ENCODE data around the gene WWC2.

DNA sequence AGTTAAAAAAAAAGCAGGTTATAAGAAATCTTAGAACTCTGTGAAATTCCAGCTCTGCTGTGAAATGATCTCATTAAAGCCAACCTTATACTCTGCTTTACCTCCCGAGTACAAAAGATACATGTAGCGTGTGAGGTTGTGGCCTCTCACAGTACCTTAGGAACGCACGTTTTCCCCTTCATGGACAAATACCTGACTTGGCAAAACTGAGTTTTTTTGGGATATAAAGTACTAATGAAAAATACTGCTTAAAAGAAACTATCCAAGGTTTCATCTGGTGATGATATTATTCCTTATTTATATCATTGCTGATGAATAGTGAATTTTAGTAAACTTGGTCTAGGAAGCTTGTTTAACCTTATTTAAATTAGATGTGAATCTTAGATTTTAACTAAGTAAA, 48.9 kb downstream of the WWC2 start:
- no peak for TF ChIP-seq CTCF (conservative IDR thresholded peaks at IDR 0.05; ENCODE audit: low read length)
- no peak for TF ChIP-seq EZH2phosphoT487 (IDR thresholded peaks at IDR 0.05; ENCODE audit: borderline replicate concordance, low read depth, low read length)
